DMS53 (cell line): ENCODE measurements around the gene PLET1.
"Not testable (repeated sequence)": the region's sequence is repeated elsewhere in the genome, so short reads cannot be mapped to it uniquely, and the experiment has no call there.

Source experiments
- DNase-seq: peaks from one replicate; lab custom pipeline; 2025; lab: John Stamatoyannopoulos, UW

PLET1 gene

DNA sequence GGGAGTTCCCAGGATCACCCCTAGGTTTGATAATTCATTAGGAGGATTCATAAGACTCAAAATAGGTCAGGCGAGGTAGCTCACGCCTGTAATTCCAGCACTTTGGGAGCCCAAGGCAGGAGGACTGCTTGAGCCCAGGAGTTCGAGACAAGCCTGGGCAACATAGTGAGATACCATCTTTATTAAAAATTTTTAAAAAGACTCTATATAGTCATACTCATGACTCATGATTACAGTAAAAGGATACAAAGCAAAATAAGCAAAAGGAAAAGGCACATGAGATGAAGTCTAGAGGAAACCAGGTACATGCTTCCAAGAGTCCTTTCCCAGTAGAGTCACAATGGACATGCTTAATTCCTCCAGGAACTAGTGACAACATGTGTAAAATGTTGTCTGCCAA is 48.4 kb downstream of the PLET1 start:
- no peak for DNase-seq

GRCh38 chr11:112211536-112211935 is 49.1 kb downstream of the PLET1 start:
- DNase-seq: no peak

GRCh38 chr11:112210890-112211289 is 49.8 kb downstream of the PLET1 start:
- DNase-seq: no peak

GRCh38 chr11:112206071-112206470 is 54.6 kb downstream of the PLET1 start:
- no peak for DNase-seq

DNA sequence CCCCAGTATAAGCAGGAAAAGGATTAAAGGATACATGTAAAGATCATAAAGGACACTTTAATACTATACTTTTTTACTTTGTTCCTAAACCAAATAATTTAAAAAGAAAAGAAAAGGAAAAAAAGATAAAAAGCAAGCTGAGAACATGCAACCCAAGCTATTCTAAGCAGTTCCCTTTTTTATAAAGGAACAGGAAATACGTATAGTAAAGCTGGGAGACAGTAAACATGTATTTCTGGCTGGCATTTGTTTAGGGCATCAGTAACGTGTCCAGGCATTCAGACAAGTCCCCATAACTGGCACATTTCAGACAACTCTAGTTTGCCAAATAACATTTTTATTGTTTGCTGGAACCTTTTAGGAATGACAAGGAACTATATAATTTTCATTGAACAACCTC is 60.4 kb downstream of the PLET1 start:
- no peak for DNase-seq

GRCh38 chr11:112199101-112199500 is 61.6 kb downstream of the PLET1 start:
- DNase-seq: not testable (repeated sequence)
